ENCODE measurements around the gene COL6A1. TPM values are rescaled to one million over a fixed set of nuclear protein-coding genes. Genes with fewer than 3 reads are reported as not detected.
A peak's percentile ranks its signal among the peaks of the same experiment; 100 is the strongest.

COL6A1 gene
- total and polyA plus RNA-seq, 2 of the 13 experiments (the other 11 are each of a cell fraction or from before 2014, with no cell fraction given): 3.1 to 4.8 TPM

GRCh38 chr21:46011267-46011967, 29.8 kb downstream of the COL6A1 start:
- TF ChIP-seq NR3C1 (CRISPR knock-in tag; IDR thresholded peaks at IDR 0.05): no peak
- TF ChIP-seq PRPF4 (IDR thresholded peaks at IDR 0.05; ENCODE audit: low read depth, low read length, poor library complexity, severe bottlenecking): no peak
- TF ChIP-seq MNT (IDR thresholded peaks at IDR 0.05): peak; percentile 59
- no peak overlapping the region for H2AFZ ChIP-seq (ENCODE audit: low read length)
- in situ Hi-C loops (cut with HindIII; ENCODE audit: extremely low pct_ligation_motif_present, low pct_unique_long_range_greater_than_20kb) (no loop called here), intact Hi-C loops (cut with micrococcal nuclease; ENCODE audit: unreplicated experiment) (no loop called here)
- H4K20me1 ChIP-seq (ENCODE audit: insufficient read depth, low read length): no peaks in the 10 kb centered on the region
- H3K4me2 ChIP-seq (ENCODE audit: low read depth, low read length): no peak overlapping the region
- ChIA-PET CTCF (ENCODE audit: low intra/inter-chr PET ratio, low total read pairs) (no interaction called here), POLR2A (no interaction called here)
- BruUV-seq (replicated peaks): no TSS peak
- H3K27me3 ChIP-seq (ENCODE audit: control insufficient read depth in 1 of 2, insufficient read depth in 2 of 2, low read length in 2 of 2): no peaks in the 10 kb centered on the region; a peak in 1 of 5 replicates
- no peak overlapping the region for H3K9ac ChIP-seq (ENCODE audit: insufficient read depth, low read depth, low read length)
- H3K4me1 ChIP-seq (ENCODE audit: insufficient read depth, low read length): no peaks in the 10 kb centered on the region
- no peak overlapping the region for H3K27ac ChIP-seq (ENCODE audit: extremely low read length, insufficient read depth, low read length)
- no peaks in the 10 kb centered on the region for H3K79me2 ChIP-seq (ENCODE audit: insufficient read depth, low read length)
- no peak overlapping the region for H3K4me3 ChIP-seq (replicated peaks in 1 of 3; ENCODE audit: insufficient read depth in 1 of 3, low read depth in 2 of 3, low read length in 3 of 3)
- DNase-seq (ENCODE audit: low spot score): no peak
- no peak for ATAC-seq
- no peak for FAIRE-seq
- H3K36me3 ChIP-seq (replicated peaks in 1 of 2; ENCODE audit: control insufficient read depth in 1 of 2, insufficient read depth in 2 of 2, low read length in 2 of 2): no peaks in the 10 kb centered on the region
- H3K9me3 ChIP-seq (ENCODE audit: low read length): no peaks in the 10 kb centered on the region
- 54% methylated on average over 17 of the region's 22 CpGs for WGBS (ENCODE audit: low lambda C conversion rate)

- H3K4me3 ChIP-seq (replicated peaks in 1 of 3; ENCODE audit: insufficient read depth in 1 of 3, low read depth in 2 of 3, low read length in 3 of 3): no peak overlapping the region
- no peak overlapping the region for H3K27ac ChIP-seq (ENCODE audit: extremely low read length, insufficient read depth, low read length)
- POLR2A ChIA-PET: no interaction called here
- ATAC-seq (no peak), FAIRE-seq (no peak), DNase-seq (ENCODE audit: low spot score) (no peak)
- H3K79me2 ChIP-seq (ENCODE audit: insufficient read depth, low read length): no peaks in the 10 kb centered on the region
- CTCF ChIA-PET (ENCODE audit: low intra/inter-chr PET ratio, low total read pairs): no interaction called here
- in situ Hi-C loops (cut with HindIII; ENCODE audit: extremely low pct_ligation_motif_present, low pct_unique_long_range_greater_than_20kb) (no loop called here), intact Hi-C loops (cut with micrococcal nuclease; ENCODE audit: unreplicated experiment) (no loop called here)
- no peaks in the 10 kb centered on the region for H3K9me3 ChIP-seq (ENCODE audit: low read length)
- WGBS (ENCODE audit: low lambda C conversion rate): 56% methylated on average over 4 of the region's 4 CpGs
- H3K4me1 ChIP-seq (ENCODE audit: insufficient read depth, low read length): no peaks in the 10 kb centered on the region
- no TSS peak for BruUV-seq (replicated peaks)
- H3K27me3 ChIP-seq (ENCODE audit: control insufficient read depth in 1 of 2, insufficient read depth in 2 of 2, low read length in 2 of 2): no peaks in the 10 kb centered on the region; a peak in 1 of 5 replicates
- no peak for TF ChIP-seq ZSCAN12 (CRISPR knock-in tag; IDR thresholded peaks at IDR 0.05)
- no peak overlapping the region for H3K4me2 ChIP-seq (ENCODE audit: low read depth, low read length)
- H4K20me1 ChIP-seq (ENCODE audit: insufficient read depth, low read length): no peaks in the 10 kb centered on the region
- H2AFZ ChIP-seq (ENCODE audit: low read length): no peak overlapping the region
- H3K9ac ChIP-seq (ENCODE audit: insufficient read depth, low read depth, low read length): no peak overlapping the region
- H3K36me3 ChIP-seq (replicated peaks in 1 of 2; ENCODE audit: control insufficient read depth in 1 of 2, insufficient read depth in 2 of 2, low read length in 2 of 2): no peaks in the 10 kb centered on the region
These were observed 30.6 kb downstream of the COL6A1 start for GRCh38 chr21:46012154-46012553.

Data from HepG2 (cell line).